HG03095 (cell line): ENCODE results near the gene MCRIP2.
"Not testable (repeated sequence)": the region's sequence is repeated elsewhere in the genome, so short reads cannot be mapped to it uniquely, and the experiment has no call there.

Experiments used
- ATAC-seq: cut with Tn5 transposase; IDR thresholded peaks from one replicate; pipeline ENCODE4 v1.9.1; 2021; ENCODE audit warnings: moderate library complexity; ENCODE audit not compliant: unreplicated experiment

MCRIP2 gene

GRCh38 chr16:679814-680624 lies 38.4 kb downstream of the MCRIP2 start, which contains the start of gene STUB1:
Gene STUB1, plus strand, starts transcription at chr16:680410. Its CDS starts 116 bp downstream, at chr16:680526.
- ATAC-seq = peak; percentile 27

GRCh38 chr16:680625-680945 lies 39.0 kb downstream of the MCRIP2 start:
- no peak for ATAC-seq

- no peak for ATAC-seq
These were observed 39.5 kb downstream of the MCRIP2 start for GRCh38 chr16:680967-681745.

- ATAC-seq = no peak
These were observed 40.3 kb downstream of the MCRIP2 start for GRCh38 chr16:681746-682427.

- no peak for ATAC-seq
These were observed 41.1 kb downstream of the MCRIP2 start for GRCh38 chr16:682493-683395.

GRCh38 chr16:683396-684070 lies 41.9 kb downstream of the MCRIP2 start:
- no peak for ATAC-seq

- ATAC-seq = peak; percentile 63
These were observed 42.6 kb downstream of the MCRIP2 start, which contains the start of gene JMJD8 for GRCh38 chr16:684071-684794. Gene JMJD8, minus strand, starts transcription at chr16:684334. Its CDS starts 15 bp downstream, at chr16:684319.

- no peak for ATAC-seq
These were observed 43.5 kb downstream of the MCRIP2 start for GRCh38 chr16:684961-685696.

- no peak for ATAC-seq
These were observed 44.3 kb downstream of the MCRIP2 start for GRCh38 chr16:685967-686366.

- ATAC-seq = no peak
These were observed 45.0 kb downstream of the MCRIP2 start for GRCh38 chr16:686459-687260.

GRCh38 chr16:687499-687898 lies 45.9 kb downstream of the MCRIP2 start:
- ATAC-seq = no peak

GRCh38 chr16:689175-689897 lies 47.7 kb downstream of the MCRIP2 start:
- ATAC-seq = no peak

- not testable (repeated sequence) for ATAC-seq
These were observed 49.6 kb downstream of the MCRIP2 start for GRCh38 chr16:691242-691641.

- ATAC-seq = no peak
These were observed 50.9 kb downstream of the MCRIP2 start for GRCh38 chr16:692356-693108.

- no peak for ATAC-seq
These were observed 51.7 kb downstream of the MCRIP2 start for GRCh38 chr16:693364-693763.

GRCh38 chr16:693766-694165 lies 52.1 kb downstream of the MCRIP2 start:
- ATAC-seq = no peak
